Measurements from ENCODE around the gene IDUA.

GRCh38 chr4:999882-1000425, 13.1 kb downstream of the IDUA start:
- TF ChIP-seq CTCF (IDR thresholded peaks at IDR 0.05; ENCODE audit: low read depth, low read length) (no peak), EZH2phosphoT487 (IDR thresholded peaks at IDR 0.05; ENCODE audit: low read depth) (no peak)

Data from OCI-LY3 (cell line).